ENCODE data around the gene NPDC1.

Gene NPDC1

GRCh38 chr9:137046088-137046787, at the start of gene NPDC1:
Gene NPDC1 (minus strand): TSS chr9:137046177. CDS start chr9:137045989, 188 bp downstream.
- no peak for DNase-seq (ENCODE audit: low read depth)
- TF ChIP-seq CTCF (IDR thresholded peaks at IDR 0.05; ENCODE audit: control insufficient read depth, insufficient read depth, low read depth, low read length, missing control alignments) = peak; percentile 89
- peak within 1 kb of the TSS; percentile 88 for H3K4me3 ChIP-seq (ENCODE audit: control insufficient read depth, low read depth, low read length)

GRCh38 chr9:137089232-137089947, 43.4 kb upstream of the NPDC1 start:
- H3K4me3 ChIP-seq (ENCODE audit: control insufficient read depth, low read depth, low read length) = no peak overlapping the region
- no peak for TF ChIP-seq CTCF (IDR thresholded peaks at IDR 0.05; ENCODE audit: control insufficient read depth, insufficient read depth, low read depth, low read length, missing control alignments)
- no peak for DNase-seq (ENCODE audit: low read depth)

GRCh38 chr9:137088121-137088520, 42.1 kb upstream of the NPDC1 start:
- DNase-seq (ENCODE audit: low read depth) = no peak
- no peak for TF ChIP-seq CTCF (IDR thresholded peaks at IDR 0.05; ENCODE audit: control insufficient read depth, insufficient read depth, low read depth, low read length, missing control alignments)
- H3K4me3 ChIP-seq (ENCODE audit: control insufficient read depth, low read depth, low read length) = no peak overlapping the region

GRCh38 chr9:137087409-137087925, 41.5 kb upstream of the NPDC1 start:
- peak overlapping the region; percentile 66 for H3K4me3 ChIP-seq (ENCODE audit: control insufficient read depth, low read depth, low read length)
- DNase-seq (ENCODE audit: low read depth) = no peak
- TF ChIP-seq CTCF (IDR thresholded peaks at IDR 0.05; ENCODE audit: control insufficient read depth, insufficient read depth, low read depth, low read length, missing control alignments) = no peak

GRCh38 chr9:137086531-137087408, 40.8 kb upstream of the NPDC1 start, which contains the start of gene MAN1B1:
Gene MAN1B1 (plus strand): TSS chr9:137086985. CDS start chr9:137087000, 15 bp downstream.
- TF ChIP-seq CTCF (IDR thresholded peaks at IDR 0.05; ENCODE audit: control insufficient read depth, insufficient read depth, low read depth, low read length, missing control alignments) = no peak
- peak within 1 kb of the TSS; percentile 66 for H3K4me3 ChIP-seq (ENCODE audit: control insufficient read depth, low read depth, low read length)
- peak; percentile 92 for DNase-seq (ENCODE audit: low read depth)

GRCh38 chr9:137085920-137086530, 40.0 kb upstream of the NPDC1 start:
- no peak for DNase-seq (ENCODE audit: low read depth)
- peak overlapping the region; percentile 66 for H3K4me3 ChIP-seq (ENCODE audit: control insufficient read depth, low read depth, low read length)
- TF ChIP-seq CTCF (IDR thresholded peaks at IDR 0.05; ENCODE audit: control insufficient read depth, insufficient read depth, low read depth, low read length, missing control alignments) = no peak

All from AG09309 (cell line).